ENCODE results near the gene RFX7.

The RFX7 gene

GRCh38 chr15:56045068-56045748 lies 198.5 kb downstream of the RFX7 start:
- TF ChIP-seq PRDM10 (tag by site-specific recombination; IDR thresholded peaks at IDR 0.05): no peak
- no peak for TF ChIP-seq ZNF692 (tag by site-specific recombination; IDR thresholded peaks at IDR 0.05)
- no peak for TF ChIP-seq ZXDB (tag by site-specific recombination; IDR thresholded peaks at IDR 0.05)
- no peak for TF ChIP-seq WT1 (tag by site-specific recombination; IDR thresholded peaks at IDR 0.05)
- TF ChIP-seq ZSCAN18 (tag by site-specific recombination; IDR thresholded peaks at IDR 0.05): no peak
- no peak for TF ChIP-seq YY2 (tag by site-specific recombination; IDR thresholded peaks at IDR 0.05)
- no peak for TF ChIP-seq ZNF670 (tag by site-specific recombination; IDR thresholded peaks at IDR 0.05; ENCODE audit: low read depth)
- TF ChIP-seq ZFP41 (tag by site-specific recombination; IDR thresholded peaks at IDR 0.05; ENCODE audit: borderline replicate concordance): no peak
- H3K4me1 ChIP-seq (ENCODE audit: control insufficient read depth, insufficient read depth, low read length): peaks cover 12% of the 10 kb centered on the region; the same call in 1 of the 2 replicates
- no peaks in the 10 kb centered on the region for H3K9me3 ChIP-seq (ENCODE audit: control insufficient read depth, insufficient read depth, low read depth, low read length)
- ChIA-PET POLR2A (no interaction called here), CTCF (no interaction called here)
- no peak overlapping the region for H3K27ac ChIP-seq (ENCODE audit: extremely low read depth, low read depth, low read length)
- no peak overlapping the region for H3K4me3 ChIP-seq (ENCODE audit: low read depth, low read length)
- no peaks in the 10 kb centered on the region for H3K36me3 ChIP-seq (ENCODE audit: control insufficient read depth in 2 of 2, insufficient read depth in 1 of 2, low read length in 2 of 2)

- H3K9me3 ChIP-seq (ENCODE audit: control insufficient read depth, insufficient read depth, low read depth, low read length): no peaks in the 10 kb centered on the region
- TF ChIP-seq ZNF114 (tag by site-specific recombination; IDR thresholded peaks at IDR 0.05): no peak
- TF ChIP-seq MEIS1 (CRISPR knock-in tag; IDR thresholded peaks at IDR 0.05; ENCODE audit: borderline replicate concordance): no peak
- TF ChIP-seq EGR2 (tag by site-specific recombination; IDR thresholded peaks at IDR 0.05; ENCODE audit: low read depth): no peak
- TF ChIP-seq ZBTB10 (tag by site-specific recombination; IDR thresholded peaks at IDR 0.05): no peak
- TF ChIP-seq ZFP41 (tag by site-specific recombination; IDR thresholded peaks at IDR 0.05; ENCODE audit: borderline replicate concordance): no peak
- TF ChIP-seq ZNF645 (tag by site-specific recombination; IDR thresholded peaks at IDR 0.05): no peak
- no peak for TF ChIP-seq ZFP3 (tag by site-specific recombination; IDR thresholded peaks at IDR 0.05; ENCODE audit: low read depth)
- no peak for TF ChIP-seq ZNF610 (tag by site-specific recombination; IDR thresholded peaks at IDR 0.05; ENCODE audit: borderline replicate concordance)
- TF ChIP-seq ZBTB6 (tag by site-specific recombination; IDR thresholded peaks at IDR 0.05): no peak
- TF ChIP-seq ZNF791 (tag by site-specific recombination; IDR thresholded peaks at IDR 0.05): no peak
- ChIA-PET CTCF (interaction anchor here (0.8 to 1.3 kb wide), 2 partner anchors 9 to 49 kb away, joined by 3 to 5 read pairs; no protein-coding TSS in a partner anchor), POLR2A (interaction anchor here (1.1 kb wide), 2 partner anchors 24 to 50 kb away, joined by 4 read pairs; partner anchors contain the start of gene NEDD4)
- no peaks in the 10 kb centered on the region for H3K36me3 ChIP-seq (ENCODE audit: control insufficient read depth in 2 of 2, insufficient read depth in 1 of 2, low read length in 2 of 2)
- no peak overlapping the region for H3K27ac ChIP-seq (ENCODE audit: extremely low read depth, low read depth, low read length)
- no peak overlapping the region for H3K4me3 ChIP-seq (ENCODE audit: low read depth, low read length)
- H3K4me1 ChIP-seq (ENCODE audit: control insufficient read depth, insufficient read depth, low read length): peaks cover 12% of the 10 kb centered on the region; the same call in 1 of the 2 replicates
Measured at GRCh38 chr15:56042982-56043980, 200.4 kb downstream of the RFX7 start.

All from HEK293 (cell line).